ENCODE results near the gene AMACR.

The AMACR gene

GRCh38 chr5:33981408-33982162 lies 26.3 kb downstream of the AMACR start:
- no peak overlapping the region for H3K4me3 ChIP-seq (ENCODE audit: low read depth, low read length)

GRCh38 chr5:33980030-33980429 lies 27.8 kb downstream of the AMACR start:
- H3K4me3 ChIP-seq (ENCODE audit: low read depth, low read length), result no peak overlapping the region
- TF ChIP-seq, protein P1, sequence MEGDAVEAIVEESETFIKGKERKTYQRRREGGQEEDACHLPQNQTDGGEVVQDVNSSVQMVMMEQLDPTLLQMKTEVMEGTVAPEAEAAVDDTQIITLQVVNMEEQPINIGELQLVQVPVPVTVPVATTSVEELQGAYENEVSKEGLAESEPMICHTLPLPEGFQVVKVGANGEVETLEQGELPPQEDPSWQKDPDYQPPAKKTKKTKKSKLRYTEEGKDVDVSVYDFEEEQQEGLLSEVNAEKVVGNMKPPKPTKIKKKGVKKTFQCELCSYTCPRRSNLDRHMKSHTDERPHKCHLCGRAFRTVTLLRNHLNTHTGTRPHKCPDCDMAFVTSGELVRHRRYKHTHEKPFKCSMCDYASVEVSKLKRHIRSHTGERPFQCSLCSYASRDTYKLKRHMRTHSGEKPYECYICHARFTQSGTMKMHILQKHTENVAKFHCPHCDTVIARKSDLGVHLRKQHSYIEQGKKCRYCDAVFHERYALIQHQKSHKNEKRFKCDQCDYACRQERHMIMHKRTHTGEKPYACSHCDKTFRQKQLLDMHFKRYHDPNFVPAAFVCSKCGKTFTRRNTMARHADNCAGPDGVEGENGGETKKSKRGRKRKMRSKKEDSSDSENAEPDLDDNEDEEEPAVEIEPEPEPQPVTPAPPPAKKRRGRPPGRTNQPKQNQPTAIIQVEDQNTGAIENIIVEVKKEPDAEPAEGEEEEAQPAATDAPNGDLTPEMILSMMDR (IDR thresholded peaks at IDR 0.05; ENCODE audit: low read depth, low read length), result no peak

More at GRCh38 chr5:33981408-33982162, 26.3 kb downstream of the AMACR start:
- TF ChIP-seq, protein P1 (IDR thresholded peaks at IDR 0.05; ENCODE audit: low read depth, low read length), result no peak

DNA sequence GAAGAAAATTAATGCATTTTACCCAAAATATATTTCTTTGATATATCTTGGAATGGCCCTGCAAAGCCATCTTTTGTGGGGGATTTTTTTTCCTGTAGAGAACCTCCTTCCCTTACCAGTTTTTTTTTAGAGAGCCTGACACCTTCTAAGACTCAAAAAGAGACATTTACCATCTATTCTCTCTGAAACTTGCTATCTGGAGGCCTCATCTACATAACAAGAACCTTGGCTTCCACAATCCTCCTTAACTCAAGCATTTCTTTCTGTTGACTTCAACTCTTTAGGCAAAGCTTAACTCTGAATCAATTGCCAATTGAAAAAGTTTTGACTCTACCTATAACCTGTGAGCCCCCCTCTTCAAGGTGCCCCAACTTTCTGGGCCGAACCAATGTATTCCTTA lies 29.5 kb downstream of the AMACR start:
- no peak overlapping the region for H3K4me3 ChIP-seq (ENCODE audit: low read depth, low read length)
- TF ChIP-seq, protein P1 (IDR thresholded peaks at IDR 0.05; ENCODE audit: low read depth, low read length), result no peak

- TF ChIP-seq, protein P1 (IDR thresholded peaks at IDR 0.05; ENCODE audit: low read depth, low read length), result no peak
- no peak overlapping the region for H3K4me3 ChIP-seq (ENCODE audit: low read depth, low read length)
These were observed 31.5 kb downstream of the AMACR start for GRCh38 chr5:33976307-33976706.

GRCh38 chr5:33975852-33976251 lies 32.0 kb downstream of the AMACR start:
- no peak overlapping the region for H3K4me3 ChIP-seq (ENCODE audit: low read depth, low read length)
- TF ChIP-seq, protein P1 (IDR thresholded peaks at IDR 0.05; ENCODE audit: low read depth, low read length), result no peak

- H3K4me3 ChIP-seq (ENCODE audit: low read depth, low read length), result no peak overlapping the region
- TF ChIP-seq, protein P1 (IDR thresholded peaks at IDR 0.05; ENCODE audit: low read depth, low read length), result no peak
These were observed 34.6 kb downstream of the AMACR start for GRCh38 chr5:33973271-33973670.

DNA sequence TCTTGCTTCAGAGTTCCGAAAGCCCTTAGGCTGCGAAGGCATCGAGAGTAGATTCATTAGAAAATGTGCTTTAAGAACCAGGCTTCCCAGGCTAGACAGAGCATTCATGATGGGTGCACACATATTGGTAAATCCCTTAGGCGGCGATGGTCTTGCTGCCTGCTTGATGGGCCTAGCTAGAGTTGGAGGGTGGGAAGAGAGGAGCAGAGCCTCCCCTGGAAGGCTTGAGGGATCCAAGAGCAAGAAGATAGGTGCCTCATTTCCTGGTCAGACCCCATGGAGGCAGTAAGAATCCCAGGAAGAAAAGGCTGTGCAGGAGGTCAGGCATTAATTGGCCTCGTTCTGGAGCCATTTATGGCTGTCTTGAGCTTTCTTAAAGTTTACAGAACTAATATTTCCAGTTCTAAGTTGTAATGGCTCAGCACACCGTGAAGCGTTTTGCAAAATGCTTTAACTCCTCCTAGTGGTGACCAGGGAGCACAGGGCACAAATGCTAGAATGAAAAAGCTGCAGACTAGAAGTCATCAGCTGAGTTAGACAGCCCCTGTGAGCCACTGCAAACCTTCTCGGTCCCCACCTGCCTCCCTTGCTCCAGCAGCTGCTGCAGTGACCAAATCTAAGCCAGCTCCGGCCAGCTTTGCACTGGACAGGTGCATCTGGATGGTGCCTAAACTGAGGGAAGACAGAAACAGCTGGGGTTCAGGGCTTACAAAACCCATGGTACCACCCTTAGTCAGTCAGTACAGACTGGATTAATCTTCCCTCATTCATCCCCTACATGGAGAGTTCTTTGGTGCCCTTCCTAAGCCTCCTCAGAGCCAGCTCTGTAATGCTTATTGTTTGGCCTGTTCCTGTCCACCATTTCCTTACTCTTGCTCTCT lies 38.0 kb downstream of the AMACR start:
- no peak overlapping the region for H3K4me3 ChIP-seq (ENCODE audit: low read depth, low read length)
- TF ChIP-seq, protein P1 (IDR thresholded peaks at IDR 0.05; ENCODE audit: low read depth, low read length), result peak; percentile 85
